Choroid plexus epithelial cell (primary cell): ENCODE data around the gene ETS1.
"Not testable (repeated sequence)": the region's sequence is repeated elsewhere in the genome, so short reads cannot be mapped to it uniquely, and the experiment has no call there.

ENCODE experiments used
- DNase-seq: peaks from one replicate; pipeline ENCODE4 v3.0.0-alpha.2; 2010; ENCODE audit warnings: low read depth
- H3K4me3 ChIP-seq: 2 replicates; pipeline ENCODE4 v1.5.1; 2011; ENCODE audit warnings: low read depth, mild to moderate bottlenecking, control low read depth, low read length, moderate library complexity
- CTCF ChIP-seq: conservative IDR thresholded peaks from 2 replicates; pipeline ENCODE4 v1.5.1; 2011; ENCODE audit warnings: low read depth, mild to moderate bottlenecking, control low read depth, inconsistent platforms, low read length, moderate library complexity

ETS1 gene

GRCh38 chr11:128453444-128454336 lies 133.7 kb downstream of the ETS1 start:
- no peak overlapping the region for H3K4me3 ChIP-seq
- DNase-seq: peak; percentile 95
- no peak for TF ChIP-seq CTCF

DNA sequence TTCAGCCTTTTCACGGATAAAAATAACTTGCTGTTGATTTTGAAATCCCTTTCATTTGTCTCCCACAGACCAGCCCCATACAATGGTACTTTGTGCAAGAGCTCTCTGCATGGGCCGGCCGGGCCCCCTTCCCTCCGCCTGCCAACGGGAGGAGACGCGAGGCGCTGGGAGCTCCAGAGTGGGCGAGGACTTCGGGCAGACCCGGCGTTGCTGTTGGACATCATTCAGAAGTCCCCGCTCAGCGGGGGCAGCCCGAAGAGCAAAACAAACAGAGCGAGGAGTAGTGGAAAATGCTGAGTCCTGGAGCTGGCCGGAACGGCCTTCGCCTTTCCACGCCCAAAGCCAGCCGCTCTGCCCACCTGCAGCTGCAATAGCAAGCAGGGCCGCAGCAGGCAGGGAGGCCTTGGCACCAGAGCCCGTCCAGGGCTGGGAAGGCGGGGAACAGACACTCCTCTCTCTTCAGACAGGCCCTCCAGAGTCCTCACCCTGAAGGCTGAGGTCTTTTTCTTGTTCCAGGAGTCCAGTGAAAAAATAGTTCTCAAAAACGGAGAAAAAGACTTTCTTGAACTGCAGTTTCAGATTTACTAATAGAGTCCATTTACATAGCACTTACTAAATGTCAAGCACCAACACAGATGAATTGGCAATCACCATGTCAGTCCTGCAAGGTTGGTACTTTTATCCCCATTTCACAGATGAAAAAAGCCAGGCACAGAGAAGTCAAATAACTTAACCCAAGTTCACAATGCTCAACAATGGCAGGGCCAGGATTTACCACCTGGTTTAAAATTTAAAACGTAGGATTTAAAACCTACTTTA lies 135.5 kb downstream of the ETS1 start:
- TF ChIP-seq CTCF: no peak
- H3K4me3 ChIP-seq: peak overlapping the region; percentile 36
- DNase-seq: peak; percentile 87

GRCh38 chr11:128450882-128451651 lies 136.3 kb downstream of the ETS1 start:
- peak overlapping the region; percentile 36 for H3K4me3 ChIP-seq
- no peak for TF ChIP-seq CTCF
- DNase-seq: no peak

DNA sequence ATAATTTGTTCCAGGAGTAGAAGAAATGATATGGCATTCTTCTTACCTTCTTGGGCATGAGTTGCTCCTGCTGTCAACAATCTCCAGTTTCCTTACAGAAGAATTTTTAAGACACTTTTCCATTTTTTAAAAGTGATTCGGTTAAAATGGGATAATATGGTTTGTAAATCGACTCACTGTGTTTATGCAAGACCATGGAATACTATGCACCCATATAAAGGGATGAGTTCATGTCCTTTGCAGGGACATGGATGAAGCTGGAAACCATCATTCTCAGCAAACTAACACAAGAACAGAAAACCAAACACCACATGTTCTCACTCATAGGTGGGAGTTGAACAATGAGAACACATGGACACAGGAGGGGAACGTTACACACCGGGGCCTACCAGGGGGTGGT lies 136.9 kb downstream of the ETS1 start:
- not testable (repeated sequence) for DNase-seq, H3K4me3 ChIP-seq

GRCh38 chr11:128448981-128449713 lies 138.2 kb downstream of the ETS1 start:
- no peak for TF ChIP-seq CTCF
- DNase-seq: peak; percentile 90

GRCh38 chr11:128448200-128448886 lies 139.0 kb downstream of the ETS1 start:
- peak; percentile 89 for DNase-seq
- TF ChIP-seq CTCF: peak; percentile 23
- H3K4me3 ChIP-seq: no peak overlapping the region

More at GRCh38 chr11:128448981-128449713, 138.2 kb downstream of the ETS1 start:
- H3K4me3 ChIP-seq: no peak overlapping the region
